Mucosa of descending colon (tissue), 3 donors: ENCODE results near the gene TECPR1. TPM values are rescaled to one million over a fixed set of nuclear protein-coding genes. Genes with fewer than 3 reads are reported as not detected.

ENCODE experiments used
- ATAC-seq: fragments of 200-7000 bp; cut with Tn5 transposase; one replicate; pipeline ENCODE4 v1.9.1; 2020; ENCODE audit warnings: mild to moderate bottlenecking, moderate library complexity
- DNase-seq, 3 donors: peaks; one replicate each; pipeline ENCODE4 v3.0.0-alpha.2; 2020
- H3K36me3 ChIP-seq: fragments of 200-600 bp; one replicate; pipeline ENCODE4 v1.8.0; 2021; ENCODE audit warnings: low read depth, mild to moderate bottlenecking
- H3K4me1 ChIP-seq: fragments of 200-600 bp; one replicate; pipeline ENCODE4 v1.8.0; 2021; ENCODE audit warnings: low read depth, mild to moderate bottlenecking
- H3K4me3 ChIP-seq: fragments of 200-600 bp; one replicate; pipeline ENCODE4 v1.8.0; 2021; ENCODE audit warnings: mild to moderate bottlenecking
- H3K9me3 ChIP-seq: fragments of 200-600 bp; one replicate; pipeline ENCODE4 v1.8.0; 2021; ENCODE audit warnings: mild to moderate bottlenecking
- intact Hi-C, 2 donors: fragments of 100-400 bp; cut with DNase I in 1 of 2; cut with micrococcal nuclease in 1 of 2; formaldehyde crosslinking; loops; one replicate each; pipeline versions ENCODE4 v1.11.0 to v1.11.1; 2022; cut with DNase I, micrococcal nuclease
- total RNA-seq, 3 donors: library from RNA; stranded (reverse); fragmentation: NEBNext Ultra II Directional in 2 of 3; extraction: Animal tissue kit (Norgen Biotek cat#: 25700) in 2 of 3; gene quantifications; one replicate each; pipeline versions ENCODE4 v1.2.1 to v1.2.4, GENCODE V29; 2021 to 2023
- TF ChIP-seq, protein P1 (sequence below): fragments of 200-600 bp; IDR thresholded peaks from one replicate; pipeline ENCODE4 v1.8.0; 2022; ENCODE audit warnings: antibody characterized with exemption, mild to moderate bottlenecking
- donor health status: DM: no; HTN: no; CAD: no; lungs with moderate emphysema.
- donor health status: DM: no; HTN: no; CAD: no.
- donor health status: DM: no; HTN: yes; CAD: no.

TECPR1 gene
- total RNA-seq, 3 donors from 2014 or later = 37.0 to 50.5 (median 45.5) TPM

DNA sequence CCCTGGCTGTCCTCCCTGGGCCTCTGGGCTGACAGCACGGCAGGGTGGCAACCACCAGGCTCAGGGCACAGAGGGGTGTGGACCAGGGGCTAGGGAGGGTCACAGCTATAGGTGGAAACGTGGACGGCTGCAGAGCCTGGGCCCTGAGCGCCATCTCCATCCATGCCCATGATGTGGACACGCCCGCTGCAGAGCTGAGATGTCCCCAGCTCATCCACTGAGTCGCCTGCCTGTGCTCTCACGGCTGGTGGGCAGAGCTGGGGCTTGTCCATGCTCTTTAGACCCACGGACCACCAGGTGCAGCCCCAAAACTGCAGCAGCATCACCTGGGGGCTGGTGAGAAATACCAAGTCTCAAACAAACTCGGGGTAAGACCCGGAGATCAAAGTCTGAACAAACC, 16.1 kb downstream of the TECPR1 start:
- TF ChIP-seq, protein P1, sequence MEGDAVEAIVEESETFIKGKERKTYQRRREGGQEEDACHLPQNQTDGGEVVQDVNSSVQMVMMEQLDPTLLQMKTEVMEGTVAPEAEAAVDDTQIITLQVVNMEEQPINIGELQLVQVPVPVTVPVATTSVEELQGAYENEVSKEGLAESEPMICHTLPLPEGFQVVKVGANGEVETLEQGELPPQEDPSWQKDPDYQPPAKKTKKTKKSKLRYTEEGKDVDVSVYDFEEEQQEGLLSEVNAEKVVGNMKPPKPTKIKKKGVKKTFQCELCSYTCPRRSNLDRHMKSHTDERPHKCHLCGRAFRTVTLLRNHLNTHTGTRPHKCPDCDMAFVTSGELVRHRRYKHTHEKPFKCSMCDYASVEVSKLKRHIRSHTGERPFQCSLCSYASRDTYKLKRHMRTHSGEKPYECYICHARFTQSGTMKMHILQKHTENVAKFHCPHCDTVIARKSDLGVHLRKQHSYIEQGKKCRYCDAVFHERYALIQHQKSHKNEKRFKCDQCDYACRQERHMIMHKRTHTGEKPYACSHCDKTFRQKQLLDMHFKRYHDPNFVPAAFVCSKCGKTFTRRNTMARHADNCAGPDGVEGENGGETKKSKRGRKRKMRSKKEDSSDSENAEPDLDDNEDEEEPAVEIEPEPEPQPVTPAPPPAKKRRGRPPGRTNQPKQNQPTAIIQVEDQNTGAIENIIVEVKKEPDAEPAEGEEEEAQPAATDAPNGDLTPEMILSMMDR = no peak
- H3K4me3 ChIP-seq = no peak overlapping the region
- no peaks in the 10 kb centered on the region for H3K36me3 ChIP-seq
- no peaks in the 10 kb centered on the region for H3K4me1 ChIP-seq
- DNase-seq (no peak), ATAC-seq (no peak)
- intact Hi-C loops = no loop called here
- no peaks in the 10 kb centered on the region for H3K9me3 ChIP-seq

DNA sequence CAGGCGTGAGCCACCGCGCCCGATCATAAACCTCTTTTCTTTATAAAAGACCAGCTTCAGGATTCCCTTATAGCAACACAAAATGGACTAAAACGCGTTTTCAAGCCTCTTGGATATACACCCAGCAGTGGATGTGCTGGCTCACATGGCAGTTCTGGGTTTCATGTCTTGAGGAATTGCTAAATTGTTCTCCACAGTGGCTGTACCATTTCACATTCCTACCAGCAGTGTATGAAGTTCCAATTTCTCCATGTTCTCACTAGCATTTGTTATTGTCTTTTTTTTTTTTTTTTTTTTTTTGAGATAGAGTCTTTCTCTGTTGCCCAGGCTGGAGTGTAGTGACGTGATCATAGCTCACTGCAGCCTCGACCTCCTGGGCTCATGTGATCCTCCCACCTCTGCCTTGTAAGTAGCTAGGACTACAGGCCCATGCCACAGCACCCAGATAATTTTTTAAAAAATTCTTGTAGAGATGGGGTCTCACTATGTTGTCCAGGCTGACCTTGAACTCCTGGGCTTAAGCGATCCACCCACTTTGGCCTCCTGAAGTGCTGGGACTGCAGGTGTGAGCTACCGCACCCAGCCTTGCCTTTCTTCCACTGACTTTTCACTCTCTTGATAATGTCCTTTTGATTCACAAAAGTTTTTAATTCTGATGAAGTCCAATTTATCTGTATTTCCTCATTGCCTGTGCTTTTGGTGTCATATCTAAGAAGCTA, 17.4 kb downstream of the TECPR1 start:
- H3K4me3 ChIP-seq = no peak overlapping the region

DNA sequence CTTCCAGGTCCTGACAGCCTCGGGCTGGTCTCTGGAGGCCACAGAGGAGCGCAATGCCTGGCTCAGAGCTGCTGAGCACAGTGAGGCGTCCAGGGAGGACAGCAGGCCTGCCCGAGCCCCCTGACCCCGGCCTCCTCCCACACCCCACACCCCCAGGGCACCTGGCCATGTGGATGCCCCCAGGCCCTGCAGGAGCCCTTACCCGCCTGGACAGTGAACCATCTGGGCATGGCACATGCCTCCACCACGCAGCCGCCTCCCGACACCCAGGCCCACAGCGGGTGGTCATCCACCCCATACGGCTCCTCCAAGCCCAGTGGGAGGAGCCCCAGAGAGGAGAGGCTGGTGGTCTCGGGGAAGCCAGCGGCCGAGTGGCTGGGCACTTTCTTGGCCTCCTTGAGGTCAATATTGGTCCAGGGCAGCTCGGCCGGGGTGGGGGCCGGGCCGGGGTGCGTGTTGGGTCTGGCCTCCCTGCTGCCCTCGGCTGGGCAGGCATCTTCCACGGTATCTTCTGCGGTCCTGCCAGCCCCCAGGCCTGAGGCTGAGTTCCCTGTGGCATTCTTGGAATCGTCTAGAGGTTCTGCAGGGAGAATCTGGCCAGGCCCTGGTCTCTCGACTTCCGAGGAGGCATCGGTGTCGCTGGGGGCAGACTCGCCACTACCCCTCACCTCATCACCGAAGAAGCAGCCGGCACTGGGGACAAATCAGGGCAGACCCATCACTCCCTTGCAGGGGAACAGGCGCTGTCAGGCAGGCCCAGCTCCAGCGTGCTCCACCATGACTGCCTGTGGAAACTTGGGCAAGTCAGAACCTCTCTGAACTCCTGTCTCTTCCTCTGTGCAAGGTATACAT, 18.6 kb downstream of the TECPR1 start:
- Histone ChIP-seq H3K9me3 (no peaks in the 10 kb centered on the region), H3K4me3 (no peak overlapping the region), H3K4me1 (no peaks in the 10 kb centered on the region), H3K36me3 (no peaks in the 10 kb centered on the region)
- intact Hi-C loops = no loop called here
- DNase-seq = no peak
- ATAC-seq = no peak
- TF ChIP-seq, protein P1 = no peak

More for the DNA sequence above, 17.4 kb downstream of the TECPR1 start:
- TF ChIP-seq, protein P1 = no peak
- no peaks in the 10 kb centered on the region for H3K36me3 ChIP-seq
- no peak for DNase-seq
- ATAC-seq = no peak
- H3K9me3 ChIP-seq = no peaks in the 10 kb centered on the region
- intact Hi-C loops = no loop called here
- no peaks in the 10 kb centered on the region for H3K4me1 ChIP-seq

DNA sequence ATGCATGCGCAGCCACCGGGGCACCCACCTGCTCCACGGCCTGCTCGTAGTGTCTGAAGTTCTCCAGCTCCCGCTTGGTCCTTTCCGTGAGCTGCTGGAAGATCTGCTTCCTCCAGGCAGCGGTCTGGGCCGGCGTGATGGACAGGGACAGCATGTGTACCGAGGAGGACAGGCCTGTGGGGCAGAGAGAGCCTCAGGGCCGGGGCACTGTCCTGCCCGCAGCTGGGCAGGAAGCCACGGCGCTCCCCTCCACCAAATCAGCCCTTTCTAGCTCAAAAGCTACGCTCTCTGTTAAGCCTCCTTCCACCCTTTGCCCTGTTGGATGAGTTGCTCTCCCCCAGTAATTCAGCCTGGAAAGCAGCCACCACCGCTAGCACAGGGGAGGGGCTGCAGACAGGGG, 19.2 kb downstream of the TECPR1 start:
- TF ChIP-seq, protein P1 = no peak
- intact Hi-C loops = no loop called here
- no peak for ATAC-seq
- Histone ChIP-seq H3K4me3 (no peak overlapping the region), H3K9me3 (no peaks in the 10 kb centered on the region), H3K4me1 (no peaks in the 10 kb centered on the region), H3K36me3 (no peaks in the 10 kb centered on the region)
- DNase-seq = peak in 1 of 3 donors; percentile 36

DNA sequence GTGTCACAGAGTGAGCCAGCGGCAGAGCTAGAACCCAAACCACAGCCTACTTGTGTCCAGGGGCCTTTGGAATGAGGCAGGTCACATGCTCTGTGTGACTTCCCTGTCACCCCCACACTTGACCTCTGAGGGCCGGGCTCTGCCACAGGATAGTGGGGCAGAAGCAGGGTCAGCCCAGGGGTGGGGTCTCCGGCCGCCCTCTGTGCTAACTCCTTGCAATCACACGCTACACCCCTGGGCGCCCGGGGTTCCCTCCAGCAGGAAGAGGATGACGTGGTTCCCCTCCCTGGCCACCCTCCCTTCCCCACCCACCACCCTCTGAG, 19.8 kb downstream of the TECPR1 start:
- no peak for ATAC-seq
- Histone ChIP-seq H3K9me3 (no peaks in the 10 kb centered on the region), H3K4me1 (no peaks in the 10 kb centered on the region), H3K36me3 (no peaks in the 10 kb centered on the region), H3K4me3 (no peak overlapping the region)
- TF ChIP-seq, protein P1 = no peak
- intact Hi-C loops = no loop called here
- no peak for DNase-seq
